HepG2 (cell line): ENCODE data around the gene HOXA5.

Source experiments
- EP300 ChIP-seq, 3 experiments: sonication (generic) in 1 of 3; formaldehyde crosslinking in 1 of 3; IDR thresholded peaks; 2 replicates each; pipeline versions ENCODE4 v1.5.1 to v1.6.1; 2011 to 2020; ENCODE audit warnings: low read depth in 2 of 3, low read length in 2 of 3, borderline replicate concordance in 1 of 3, improper control_type of control experiment in 1 of 3, mild to moderate bottlenecking in 1 of 3, missing genetic modification reagents in 1 of 3, moderate library complexity in 1 of 3
- HMG20A ChIP-seq: IDR thresholded peaks from 2 replicates; pipeline ENCODE4 v1.6.1; 2016; ENCODE audit warnings: borderline replicate concordance
- NKX3-1 ChIP-seq: sonication (generic); formaldehyde crosslinking; IDR thresholded peaks from 2 replicates; pipeline ENCODE4 v1.5.0; 2020; ENCODE audit warnings: missing genetic modification reagents
- NPAS2 ChIP-seq: sonication (generic); formaldehyde crosslinking; IDR thresholded peaks from 2 replicates; pipeline ENCODE4 v1.8.0; 2022; ENCODE audit warnings: mild to moderate bottlenecking, missing genetic modification reagents, borderline replicate concordance
- RFX1 ChIP-seq: fragments of 450-650 bp; IDR thresholded peaks from 2 replicates; pipeline ENCODE4 v1.6.1; 2017
- TBP ChIP-seq: sonication (generic); formaldehyde crosslinking; IDR thresholded peaks from 2 replicates; pipeline ENCODE4 v1.5.0; 2020; ENCODE audit warnings: missing genetic modification reagents
- ZBTB8A ChIP-seq: sonication (generic); formaldehyde crosslinking; IDR thresholded peaks from 2 replicates; pipeline ENCODE4 v1.4.0; 2020; ENCODE audit warnings: mild to moderate bottlenecking, low read depth, missing genetic modification reagents, borderline replicate concordance
- TF ChIP-seq, protein P1 (sequence below): sonication (generic); formaldehyde crosslinking; conservative IDR thresholded peaks from 2 replicates; pipeline ENCODE4 v1.4.0; 2020; ENCODE audit warnings: missing genetic modification reagents
- TF ChIP-seq, protein P2 (sequence below): sonication (generic); formaldehyde crosslinking; IDR thresholded peaks from 2 replicates; pipeline ENCODE4 v1.4.0; 2020; ENCODE audit warnings: missing genetic modification reagents, borderline replicate concordance

DNA sequence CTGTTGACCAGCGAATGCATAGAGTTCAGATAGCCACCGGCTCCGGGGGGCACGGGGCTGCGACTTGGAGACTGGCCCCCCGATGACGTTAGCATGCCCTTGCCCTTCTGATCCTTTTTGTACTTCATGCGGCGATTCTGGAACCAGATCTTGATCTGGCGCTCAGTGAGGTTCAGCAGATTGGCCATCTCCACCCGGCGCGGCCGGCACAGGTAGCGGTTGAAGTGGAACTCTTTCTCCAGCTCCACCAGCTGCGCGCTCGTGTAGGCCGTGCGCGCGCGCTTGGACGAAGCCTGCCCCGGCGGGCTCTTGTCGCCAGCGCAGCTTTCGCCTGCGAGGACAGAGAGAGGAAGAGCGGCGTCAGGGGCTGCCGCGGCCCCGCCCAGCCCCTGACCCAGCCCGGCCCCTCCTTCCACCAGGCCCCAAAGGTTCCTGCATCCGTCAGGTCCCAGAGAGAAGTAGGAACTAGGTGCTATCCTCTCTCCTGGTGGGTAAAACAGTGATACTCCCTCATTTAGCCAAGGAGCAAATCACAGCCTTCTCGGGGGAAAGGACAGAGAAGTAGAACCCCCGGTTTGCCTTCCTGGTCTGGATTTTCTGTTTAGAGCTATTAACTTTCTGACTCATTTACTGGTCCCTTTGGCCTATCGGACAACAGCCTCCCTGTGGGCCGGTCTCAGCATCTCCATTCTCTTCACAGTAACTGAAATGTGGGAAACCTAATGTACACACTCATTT is 34.9 kb downstream of the HOXA5 start:
- TF ChIP-seq NPAS2 (no peak), ZBTB8A (CRISPR knock-in tag) (no peak), EP300 (IDR thresholded peaks at IDR 0.05; ENCODE audit: low read depth in 2 of 2, low read length in 2 of 2) (no peak), EP300 (CRISPR knock-in tag; IDR thresholded peaks at IDR 0.05; ENCODE audit: borderline replicate concordance) (no peak), RFX1 (no peak), HMG20A (no peak), NKX3-1 (CRISPR knock-in tag) (no peak), TBP (CRISPR knock-in tag) (no peak)
- TF ChIP-seq, protein P1, sequence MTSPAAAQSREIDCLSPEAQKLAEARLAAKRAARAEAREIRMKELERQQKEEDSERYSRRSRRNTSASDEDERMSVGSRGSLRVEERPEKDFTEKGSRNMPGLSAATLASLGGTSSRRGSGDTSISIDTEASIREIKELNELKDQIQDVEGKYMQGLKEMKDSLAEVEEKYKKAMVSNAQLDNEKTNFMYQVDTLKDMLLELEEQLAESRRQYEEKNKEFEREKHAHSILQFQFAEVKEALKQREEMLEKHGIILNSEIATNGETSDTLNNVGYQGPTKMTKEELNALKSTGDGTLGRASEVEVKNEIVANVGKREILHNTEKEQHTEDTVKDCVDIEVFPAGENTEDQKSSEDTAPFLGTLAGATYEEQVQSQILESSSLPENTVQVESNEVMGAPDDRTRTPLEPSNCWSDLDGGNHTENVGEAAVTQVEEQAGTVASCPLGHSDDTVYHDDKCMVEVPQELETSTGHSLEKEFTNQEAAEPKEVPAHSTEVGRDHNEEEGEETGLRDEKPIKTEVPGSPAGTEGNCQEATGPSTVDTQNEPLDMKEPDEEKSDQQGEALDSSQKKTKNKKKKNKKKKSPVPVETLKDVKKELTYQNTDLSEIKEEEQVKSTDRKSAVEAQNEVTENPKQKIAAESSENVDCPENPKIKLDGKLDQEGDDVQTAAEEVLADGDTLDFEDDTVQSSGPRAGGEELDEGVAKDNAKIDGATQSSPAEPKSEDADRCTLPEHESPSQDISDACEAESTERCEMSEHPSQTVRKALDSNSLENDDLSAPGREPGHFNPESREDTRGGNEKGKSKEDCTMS (CRISPR knock-in tag): no peak
- TF ChIP-seq, protein P2, sequence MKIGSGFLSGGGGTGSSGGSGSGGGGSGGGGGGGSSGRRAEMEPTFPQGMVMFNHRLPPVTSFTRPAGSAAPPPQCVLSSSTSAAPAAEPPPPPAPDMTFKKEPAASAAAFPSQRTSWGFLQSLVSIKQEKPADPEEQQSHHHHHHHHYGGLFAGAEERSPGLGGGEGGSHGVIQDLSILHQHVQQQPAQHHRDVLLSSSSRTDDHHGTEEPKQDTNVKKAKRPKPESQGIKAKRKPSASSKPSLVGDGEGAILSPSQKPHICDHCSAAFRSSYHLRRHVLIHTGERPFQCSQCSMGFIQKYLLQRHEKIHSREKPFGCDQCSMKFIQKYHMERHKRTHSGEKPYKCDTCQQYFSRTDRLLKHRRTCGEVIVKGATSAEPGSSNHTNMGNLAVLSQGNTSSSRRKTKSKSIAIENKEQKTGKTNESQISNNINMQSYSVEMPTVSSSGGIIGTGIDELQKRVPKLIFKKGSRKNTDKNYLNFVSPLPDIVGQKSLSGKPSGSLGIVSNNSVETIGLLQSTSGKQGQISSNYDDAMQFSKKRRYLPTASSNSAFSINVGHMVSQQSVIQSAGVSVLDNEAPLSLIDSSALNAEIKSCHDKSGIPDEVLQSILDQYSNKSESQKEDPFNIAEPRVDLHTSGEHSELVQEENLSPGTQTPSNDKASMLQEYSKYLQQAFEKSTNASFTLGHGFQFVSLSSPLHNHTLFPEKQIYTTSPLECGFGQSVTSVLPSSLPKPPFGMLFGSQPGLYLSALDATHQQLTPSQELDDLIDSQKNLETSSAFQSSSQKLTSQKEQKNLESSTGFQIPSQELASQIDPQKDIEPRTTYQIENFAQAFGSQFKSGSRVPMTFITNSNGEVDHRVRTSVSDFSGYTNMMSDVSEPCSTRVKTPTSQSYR (CRISPR knock-in tag): no peak
